Right hindlimb (tissue), 1 donor: ENCODE data around the gene OLA1.

Source experiments
- DNase-seq: peaks from one replicate; pipeline ENCODE4 v3.0.0-alpha.2; 2018

Gene OLA1

DNA sequence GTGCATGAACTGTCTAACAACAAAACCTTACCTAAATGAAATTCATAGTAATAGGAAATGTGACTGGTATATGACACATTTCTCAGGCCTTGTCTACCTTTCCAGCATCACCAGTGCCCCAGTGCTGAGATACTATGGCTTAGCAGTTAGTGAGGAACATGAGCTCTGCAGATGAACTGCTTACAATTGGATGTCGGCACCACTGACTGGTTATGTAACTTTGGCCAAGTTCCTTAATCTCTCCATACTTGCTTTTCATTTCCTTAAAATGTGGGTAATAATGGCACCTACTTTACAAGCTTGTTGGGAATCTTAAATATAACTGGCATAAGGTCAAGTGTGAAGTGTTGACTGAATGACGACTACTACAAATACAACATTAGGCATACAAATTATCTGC is 136.3 kb downstream of the OLA1 start:
- no peak for DNase-seq

GRCh38 chr2:174108579-174108978 is 139.8 kb downstream of the OLA1 start:
- DNase-seq, result no peak

- DNase-seq, result no peak
Measured at GRCh38 chr2:174106736-174107135, 141.6 kb downstream of the OLA1 start.

GRCh38 chr2:174094542-174094941 is 153.8 kb downstream of the OLA1 start:
- DNase-seq, result no peak

DNA sequence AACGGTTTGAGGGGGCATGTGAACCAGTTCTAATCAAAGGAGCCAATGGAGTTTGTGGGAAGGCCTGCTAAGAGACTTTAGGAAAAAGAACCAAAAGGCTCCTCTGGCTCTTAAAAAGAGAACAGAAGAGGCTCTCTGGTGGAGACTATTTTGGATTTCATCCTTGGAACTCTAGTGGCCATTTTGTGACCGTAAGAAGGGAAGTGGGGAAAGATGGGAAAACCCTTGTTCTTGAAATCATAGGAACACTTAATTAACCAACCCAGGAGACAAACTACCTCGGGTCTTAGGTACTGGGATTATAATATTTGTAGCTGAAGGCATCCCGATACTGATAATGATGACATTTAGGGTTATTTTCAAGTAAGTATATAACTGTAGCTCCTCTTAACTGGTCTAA is 157.9 kb downstream of the OLA1 start:
- no peak for DNase-seq

DNA sequence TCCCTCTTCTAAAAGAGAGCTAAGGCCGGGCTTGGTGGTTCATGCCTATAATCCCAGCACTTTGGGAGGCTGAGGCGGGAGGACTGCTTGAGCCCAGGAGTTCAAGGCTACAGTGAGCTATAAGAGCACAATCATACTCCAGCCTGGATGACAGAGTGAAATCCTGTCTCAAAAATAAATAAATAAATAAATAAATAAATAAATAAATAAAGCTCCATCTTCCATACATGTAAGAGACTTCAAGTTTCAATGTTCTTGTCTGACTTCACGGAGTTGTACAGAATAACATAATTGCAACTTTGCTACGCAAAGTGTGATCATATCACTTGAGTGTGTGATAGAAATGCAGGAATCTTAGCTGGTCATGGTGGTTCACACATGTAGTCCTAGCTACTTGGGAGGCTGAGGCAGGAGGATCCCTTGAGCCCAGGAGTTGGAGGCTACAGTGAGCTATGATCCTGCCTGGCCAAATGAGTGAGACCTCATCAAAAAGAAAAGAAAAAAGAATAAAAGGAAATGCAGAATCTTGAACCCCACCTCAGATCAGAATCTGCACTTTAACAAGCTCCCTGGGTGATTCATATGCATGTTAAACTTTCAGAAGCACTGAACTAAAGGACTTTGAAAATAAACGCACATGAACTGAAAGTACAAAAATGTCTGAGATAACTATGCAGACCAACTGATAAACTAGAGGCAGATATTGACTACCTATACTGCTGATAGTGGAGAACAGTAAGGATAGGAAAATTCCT is 159.4 kb downstream of the OLA1 start:
- DNase-seq, result no peak

DNA sequence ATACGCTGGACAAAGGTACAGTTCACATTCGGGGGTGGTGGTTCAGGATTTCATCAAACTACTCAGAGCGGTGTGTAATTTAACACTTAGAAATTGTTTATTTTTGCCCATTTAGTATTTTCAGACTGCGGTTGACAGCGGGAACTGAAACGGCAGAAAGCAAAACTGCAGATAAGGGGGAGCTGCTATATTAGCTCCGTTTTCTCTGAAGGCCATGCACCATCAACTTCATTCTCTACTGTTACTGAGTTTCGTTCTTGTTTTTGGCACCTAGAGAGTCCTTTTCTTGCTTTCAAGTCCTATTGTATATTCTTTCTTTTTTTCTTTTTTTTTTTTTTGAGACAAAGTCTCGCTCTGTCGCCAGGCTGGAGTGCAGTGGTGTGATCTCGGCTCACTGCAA is 161.6 kb downstream of the OLA1 start:
- no peak for DNase-seq

DNA sequence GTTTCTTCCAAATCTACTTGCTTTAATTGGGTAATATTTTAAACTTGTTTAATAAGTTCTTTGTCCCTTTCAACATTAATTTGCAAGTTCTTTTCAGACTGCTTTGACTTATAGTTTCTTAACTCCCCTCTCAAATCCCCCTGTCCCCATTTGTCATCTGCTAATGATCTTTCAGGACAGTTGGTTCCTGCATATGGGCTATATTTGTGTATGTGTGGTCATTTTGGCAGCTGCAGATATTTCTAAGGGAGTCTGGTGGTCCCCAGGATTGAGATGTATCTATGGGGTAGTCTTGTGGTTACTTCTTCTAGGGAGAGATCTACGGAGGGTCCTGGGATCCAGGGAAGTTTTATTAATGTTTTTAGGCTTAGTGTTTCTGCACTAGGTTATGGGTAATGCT is 162.6 kb downstream of the OLA1 start:
- DNase-seq, result no peak

GRCh38 chr2:174083843-174084458 is 164.4 kb downstream of the OLA1 start:
- no peak for DNase-seq

DNA sequence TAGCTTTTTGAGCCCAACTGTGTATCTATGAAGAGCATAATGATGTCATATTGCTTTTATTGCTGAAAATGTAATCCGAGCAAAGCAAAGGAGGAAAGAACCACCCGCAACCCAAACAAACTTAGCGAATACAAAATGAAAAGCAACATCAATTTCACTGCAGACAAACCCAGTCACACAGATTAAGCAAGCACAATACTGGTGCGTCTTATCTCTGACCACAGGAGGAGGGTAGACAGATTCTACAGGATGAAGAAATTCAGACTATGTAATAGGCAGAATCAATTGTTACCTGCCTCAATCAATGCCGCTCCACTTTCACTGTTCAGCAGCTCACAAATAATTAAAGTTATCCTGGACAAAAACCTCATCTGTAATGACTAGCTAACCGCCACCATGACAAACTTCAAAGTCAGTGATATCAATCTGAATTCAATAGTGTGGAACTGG is 167.6 kb downstream of the OLA1 start:
- no peak for DNase-seq

- no peak for DNase-seq
Measured at GRCh38 chr2:174078275-174078674, 170.1 kb downstream of the OLA1 start.

DNA sequence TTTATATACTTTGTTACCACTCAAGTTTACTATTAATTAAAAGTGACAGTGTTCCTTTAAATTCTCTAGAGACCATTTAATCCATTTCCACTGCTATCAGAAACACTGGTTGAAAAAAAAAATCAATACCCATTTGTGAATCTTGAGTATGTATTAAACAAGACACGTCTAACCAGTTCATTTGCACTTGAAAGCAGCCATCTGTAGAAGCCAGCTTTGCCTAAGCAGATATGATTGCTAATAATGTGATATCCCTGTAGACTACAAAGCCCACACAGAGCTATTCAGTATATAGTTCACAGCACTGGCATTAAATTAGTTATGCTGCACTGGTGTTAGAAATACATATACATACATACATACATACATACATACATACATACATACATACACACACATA is 171.4 kb downstream of the OLA1 start:
- DNase-seq, result no peak

DNA sequence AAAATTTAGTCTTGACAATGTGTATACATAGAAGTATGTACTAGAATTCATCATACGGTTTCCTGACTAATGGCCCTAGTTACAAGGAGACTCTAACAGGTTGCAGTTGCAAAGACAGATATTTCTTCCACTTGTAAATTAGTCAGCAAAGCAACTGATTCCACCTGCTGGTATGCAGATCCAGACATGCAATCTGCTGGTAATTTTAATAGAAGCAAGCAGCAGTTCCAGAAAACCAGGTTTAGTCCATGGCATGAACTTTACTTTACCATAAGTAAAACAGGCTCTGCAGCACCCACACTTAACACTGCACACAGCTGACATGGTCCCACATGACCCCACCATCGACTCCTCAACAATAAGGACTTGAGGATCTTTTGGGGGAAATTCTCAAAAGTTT is 172.3 kb downstream of the OLA1 start:
- no peak for DNase-seq

GRCh38 chr2:174074831-174075230 is 173.5 kb downstream of the OLA1 start:
- no peak for DNase-seq

DNA sequence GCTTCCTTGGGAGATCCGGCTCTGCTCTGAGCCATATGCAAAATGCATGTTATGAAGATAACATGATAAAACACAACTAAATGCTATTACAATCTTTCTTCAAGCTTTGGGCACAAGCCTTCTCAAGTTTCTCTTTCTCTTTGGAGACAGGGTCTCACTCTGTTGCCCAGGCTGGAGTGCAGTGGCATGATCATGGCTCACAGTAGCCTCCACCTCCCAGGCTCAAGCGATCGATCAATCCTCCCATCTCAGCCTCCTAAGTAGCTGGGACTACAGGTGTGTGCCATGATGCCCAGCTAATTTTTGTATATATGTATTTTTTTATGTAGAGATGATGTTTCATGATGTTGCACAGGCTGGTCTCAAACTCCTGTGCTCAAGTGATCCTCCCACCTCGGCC is 175.5 kb downstream of the OLA1 start:
- DNase-seq, result no peak

DNA sequence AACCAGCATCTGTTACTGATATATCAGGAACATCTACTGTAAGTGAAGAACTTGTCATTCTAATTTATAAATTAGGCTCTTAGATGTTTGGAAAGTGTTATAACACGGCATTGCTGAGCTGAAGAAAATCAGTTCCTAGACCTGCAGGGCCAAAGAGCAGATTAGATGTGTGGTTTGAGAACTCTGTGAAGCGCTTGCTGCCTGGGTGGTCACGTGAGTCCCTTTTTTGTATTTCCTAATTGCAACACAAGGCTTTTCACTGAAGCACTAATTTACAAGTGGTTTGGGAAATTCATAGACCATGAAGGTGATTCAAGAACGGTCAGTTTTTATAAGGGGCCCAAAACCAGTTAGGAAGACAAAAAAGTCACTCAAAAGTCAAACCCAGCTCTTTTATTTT is 176.3 kb downstream of the OLA1 start:
- DNase-seq, result no peak

GRCh38 chr2:174071321-174071720 is 177.0 kb downstream of the OLA1 start:
- DNase-seq, result no peak

DNA sequence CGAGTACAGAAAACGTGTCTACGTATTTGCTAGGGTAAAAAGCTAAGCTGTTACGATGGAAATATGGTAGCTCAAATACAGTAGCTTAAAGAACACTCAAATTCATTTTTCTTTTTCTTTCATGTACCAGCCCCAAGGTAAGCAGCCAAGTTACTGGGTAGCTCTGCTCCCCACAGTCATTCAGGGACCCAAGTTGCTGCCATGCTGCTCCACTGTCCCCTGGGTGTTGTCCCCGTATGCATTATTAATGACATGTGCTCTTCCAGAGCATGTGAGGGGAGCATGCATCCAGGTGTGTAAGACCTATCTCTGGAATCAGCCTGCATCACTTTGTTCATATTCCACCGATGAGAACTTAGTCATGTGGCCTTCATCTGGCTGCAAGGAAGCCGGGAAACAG is 178.1 kb downstream of the OLA1 start:
- no peak for DNase-seq

- DNase-seq, result no peak
Measured at GRCh38 chr2:174067815-174068214, 180.5 kb downstream of the OLA1 start.

DNA sequence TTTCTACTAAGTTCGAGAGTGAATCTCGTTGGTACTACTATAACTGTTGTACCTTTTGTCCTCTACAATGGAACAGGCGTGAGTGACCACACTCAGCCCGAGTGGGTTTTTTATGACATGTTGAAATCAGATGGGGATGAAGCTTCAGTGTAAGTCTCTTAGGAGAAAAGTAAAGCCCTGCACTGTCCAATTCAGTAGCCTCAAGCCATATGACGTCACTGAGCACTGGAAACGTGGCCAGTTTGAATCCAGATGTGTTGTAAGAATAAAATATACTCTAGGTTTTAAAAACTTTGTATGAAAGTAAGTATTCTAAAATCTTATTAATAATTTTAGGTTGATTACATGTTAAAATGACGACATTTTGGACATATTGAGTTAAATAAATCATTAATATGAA is 181.5 kb downstream of the OLA1 start:
- no peak for DNase-seq

GRCh38 chr2:174063492-174064092 is 184.7 kb downstream of the OLA1 start:
- DNase-seq, result no peak

DNA sequence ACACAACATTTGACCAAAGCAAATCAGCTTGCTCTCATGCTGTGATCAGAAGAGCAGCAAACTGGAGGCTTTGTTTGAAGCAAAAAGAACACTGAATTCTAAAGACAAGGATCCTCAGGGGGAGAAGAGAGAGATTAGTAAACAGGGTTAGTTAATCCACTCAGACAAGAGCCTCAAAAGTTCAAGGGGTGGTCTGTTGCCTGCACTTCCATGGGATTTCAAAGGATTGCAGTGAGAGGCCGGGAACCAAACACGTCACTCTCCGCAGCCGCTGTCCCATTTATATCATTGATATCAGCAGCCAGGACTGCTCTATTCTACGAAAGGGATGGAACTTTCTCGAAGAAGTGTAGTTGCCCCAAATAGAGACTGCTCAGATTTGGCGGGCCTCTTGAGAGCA is 185.4 kb downstream of the OLA1 start:
- no peak for DNase-seq

DNA sequence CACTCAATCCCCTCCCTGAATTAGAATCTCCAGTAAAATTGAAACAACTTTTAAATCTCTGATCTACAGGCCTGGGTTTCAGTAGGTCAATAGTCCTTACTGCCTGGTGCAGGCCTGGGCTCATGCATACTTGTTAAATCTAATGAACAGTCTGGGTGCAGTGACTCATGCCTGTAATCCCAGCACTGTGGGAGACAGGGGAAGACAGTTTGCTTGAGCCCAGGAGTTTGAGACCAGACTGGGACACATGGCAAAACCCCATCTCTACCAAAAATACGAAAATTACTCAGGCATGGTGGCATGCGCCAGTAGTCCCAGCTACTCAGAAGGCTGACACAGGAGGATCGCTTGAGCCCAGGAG is 188.5 kb downstream of the OLA1 start:
- no peak for DNase-seq

GRCh38 chr2:174059178-174059883 is 189.0 kb downstream of the OLA1 start:
- DNase-seq, result no peak
